Measurements from ENCODE around the gene ARHGEF4.

GRCh38 chr2:131093006-131093695 lies 256.4 kb downstream of the ARHGEF4 start, which contains the start of gene FAM168B:
- TF ChIP-seq CTCF (IDR thresholded peaks at IDR 0.05; ENCODE audit: low read length) (no peak), EZH2 (optimal IDR thresholded peaks at IDR 0.05; ENCODE audit: low read depth, low read length) (no peak)
